Esophagus squamous epithelium (tissue), 4 donors: ENCODE results near the gene OR1F1.
"Not testable (repeated sequence)": the region's sequence is repeated elsewhere in the genome, so short reads cannot be mapped to it uniquely, and the experiment has no call there.

ENCODE experiments used
- POLR2A ChIP-seq, 4 donors: fragments of 450-650 bp; IDR thresholded peaks; one replicate each; pipeline ENCODE4 v1.6.1; 2017; ENCODE audit warnings: antibody characterized with exemption in 4 of 4, mild to moderate bottlenecking in 4 of 4, moderate library complexity in 3 of 4
- TF ChIP-seq, protein P1 (sequence below), 6 experiments: fragments of 450-650 bp in 4 of 6; fragments of 200-600 bp in 2 of 6; sonication (generic) in 2 of 6; IDR thresholded peaks; one replicate each; pipeline ENCODE4 v1.5.1; 2016 to 2019; ENCODE audit warnings: antibody characterized with exemption in 6 of 6, mild to moderate bottlenecking in 4 of 6, moderate library complexity in 4 of 6

DNA sequence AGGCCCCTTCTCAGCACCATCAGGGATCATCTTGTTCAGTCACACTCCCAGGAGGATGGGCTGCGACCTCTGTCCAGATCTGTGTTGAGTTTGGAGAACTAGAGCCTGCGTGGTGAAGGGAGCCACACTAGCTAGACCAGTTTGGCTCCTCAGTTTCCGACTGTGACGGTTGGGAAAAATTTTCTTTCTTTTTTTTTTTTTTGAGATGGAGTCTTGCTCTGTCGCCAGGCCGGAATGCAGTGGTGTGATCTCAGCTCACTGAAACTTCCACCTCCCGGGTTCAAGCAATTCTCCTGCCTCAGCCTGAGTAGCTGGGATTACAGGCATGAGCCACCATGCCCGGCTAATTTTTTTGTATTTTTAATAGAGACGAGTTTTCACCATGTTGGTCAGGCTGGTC, 48.4 kb upstream of the OR1F1 start:
- TF ChIP-seq, protein P1, sequence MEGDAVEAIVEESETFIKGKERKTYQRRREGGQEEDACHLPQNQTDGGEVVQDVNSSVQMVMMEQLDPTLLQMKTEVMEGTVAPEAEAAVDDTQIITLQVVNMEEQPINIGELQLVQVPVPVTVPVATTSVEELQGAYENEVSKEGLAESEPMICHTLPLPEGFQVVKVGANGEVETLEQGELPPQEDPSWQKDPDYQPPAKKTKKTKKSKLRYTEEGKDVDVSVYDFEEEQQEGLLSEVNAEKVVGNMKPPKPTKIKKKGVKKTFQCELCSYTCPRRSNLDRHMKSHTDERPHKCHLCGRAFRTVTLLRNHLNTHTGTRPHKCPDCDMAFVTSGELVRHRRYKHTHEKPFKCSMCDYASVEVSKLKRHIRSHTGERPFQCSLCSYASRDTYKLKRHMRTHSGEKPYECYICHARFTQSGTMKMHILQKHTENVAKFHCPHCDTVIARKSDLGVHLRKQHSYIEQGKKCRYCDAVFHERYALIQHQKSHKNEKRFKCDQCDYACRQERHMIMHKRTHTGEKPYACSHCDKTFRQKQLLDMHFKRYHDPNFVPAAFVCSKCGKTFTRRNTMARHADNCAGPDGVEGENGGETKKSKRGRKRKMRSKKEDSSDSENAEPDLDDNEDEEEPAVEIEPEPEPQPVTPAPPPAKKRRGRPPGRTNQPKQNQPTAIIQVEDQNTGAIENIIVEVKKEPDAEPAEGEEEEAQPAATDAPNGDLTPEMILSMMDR (IDR thresholded peaks at IDR 0.05): not testable (repeated sequence)
- not testable (repeated sequence) for TF ChIP-seq POLR2A (IDR thresholded peaks at IDR 0.05)
